GM19397 (cell line): ENCODE measurements around the gene PPIL1.
A peak's percentile ranks its signal among the peaks of the same experiment; 100 is the strongest.
"Not testable (repeated sequence)": the region's sequence is repeated elsewhere in the genome, so short reads cannot be mapped to it uniquely, and the experiment has no call there.

ENCODE experiments used
- ATAC-seq: cut with Tn5 transposase; IDR thresholded peaks from one replicate; pipeline ENCODE4 v1.9.1; 2021; ENCODE audit warnings: mild to moderate bottlenecking, moderate library complexity; ENCODE audit not compliant: unreplicated experiment

PPIL1 gene

GRCh38 chr6:36874443-36875249, at the start of gene PPIL1:
Gene PPIL1 (minus strand): TSS chr6:36874803. CDS start chr6:36874772, 31 bp downstream.
- ATAC-seq: peak; percentile 70

DNA sequence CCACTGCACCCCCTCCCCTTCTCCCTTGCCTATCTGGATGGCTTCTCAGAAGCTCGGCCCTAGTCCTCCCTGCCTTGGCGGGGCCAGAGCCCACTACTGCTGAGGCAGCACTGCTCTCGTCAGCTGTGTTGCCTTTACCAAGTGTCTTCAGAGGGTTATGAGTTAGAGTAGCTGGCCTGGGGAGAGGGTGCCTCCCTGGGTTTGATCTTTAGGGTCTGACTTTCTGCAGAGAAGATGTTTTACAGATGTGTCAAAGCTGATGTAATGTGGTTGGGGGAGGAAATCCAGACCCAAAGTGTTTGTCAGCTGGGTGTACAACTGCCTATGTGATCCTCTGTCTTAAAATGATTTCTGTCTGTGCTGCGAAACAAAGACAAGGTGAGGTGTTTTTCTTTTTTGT, 49.5 kb upstream of the PPIL1 start:
- ATAC-seq: no peak

- ATAC-seq: no peak
Observed at GRCh38 chr6:36920546-36920945, 45.9 kb upstream of the PPIL1 start.

- no peak for ATAC-seq
Observed at GRCh38 chr6:36920049-36920448, 45.4 kb upstream of the PPIL1 start.

DNA sequence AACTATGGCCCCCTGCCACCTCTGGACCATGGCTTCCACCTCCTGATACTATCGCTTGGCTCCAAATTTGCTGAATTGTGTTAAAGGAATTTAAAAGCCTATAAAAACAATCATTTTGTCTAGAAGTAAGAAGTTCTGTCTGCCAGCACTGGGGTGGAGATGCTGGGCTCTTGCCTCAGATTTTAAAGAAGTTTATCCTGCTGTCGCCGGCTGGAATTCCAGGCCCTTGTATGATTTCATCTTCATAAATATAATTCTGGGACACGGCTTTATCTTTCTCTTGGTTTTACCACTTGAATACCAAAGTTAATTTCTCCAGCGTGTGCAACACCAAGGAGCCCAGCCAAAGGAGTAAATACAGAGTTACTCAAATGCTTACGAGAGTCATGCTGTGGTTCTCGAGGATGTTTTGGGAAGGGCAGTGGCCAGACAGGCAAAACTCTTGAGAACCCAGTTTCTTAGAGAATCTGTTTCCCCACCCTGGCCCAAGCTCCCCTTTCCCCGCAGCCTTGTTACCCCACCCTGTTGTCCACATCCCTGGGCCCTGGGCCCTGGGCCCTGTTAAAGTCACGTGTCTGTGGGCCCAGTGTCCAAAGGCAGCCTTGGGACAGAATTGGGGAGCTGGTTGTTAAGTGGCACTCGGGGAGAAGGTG, 43.1 kb upstream of the PPIL1 start:
- ATAC-seq: no peak

DNA sequence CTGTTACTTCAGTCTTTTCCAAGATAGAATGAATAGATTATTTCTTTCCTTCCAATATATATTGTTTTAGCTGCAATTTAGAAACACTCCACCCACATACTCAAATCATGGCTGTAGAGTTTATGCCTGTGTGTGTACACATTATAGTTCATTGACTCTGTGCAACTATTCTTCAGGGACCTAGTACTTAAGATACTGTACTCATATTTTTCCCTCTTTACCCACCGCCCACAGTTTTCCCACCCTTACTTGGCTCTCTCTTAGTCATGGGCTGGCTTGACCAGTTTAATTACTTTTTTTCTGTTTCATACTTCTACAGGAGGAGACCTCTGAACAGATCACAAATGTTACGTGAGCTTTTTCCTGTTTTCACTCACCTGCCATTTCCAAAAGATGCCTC, 41.5 kb upstream of the PPIL1 start:
- no peak for ATAC-seq

GRCh38 chr6:36915599-36915998, 41.0 kb upstream of the PPIL1 start:
- no peak for ATAC-seq

DNA sequence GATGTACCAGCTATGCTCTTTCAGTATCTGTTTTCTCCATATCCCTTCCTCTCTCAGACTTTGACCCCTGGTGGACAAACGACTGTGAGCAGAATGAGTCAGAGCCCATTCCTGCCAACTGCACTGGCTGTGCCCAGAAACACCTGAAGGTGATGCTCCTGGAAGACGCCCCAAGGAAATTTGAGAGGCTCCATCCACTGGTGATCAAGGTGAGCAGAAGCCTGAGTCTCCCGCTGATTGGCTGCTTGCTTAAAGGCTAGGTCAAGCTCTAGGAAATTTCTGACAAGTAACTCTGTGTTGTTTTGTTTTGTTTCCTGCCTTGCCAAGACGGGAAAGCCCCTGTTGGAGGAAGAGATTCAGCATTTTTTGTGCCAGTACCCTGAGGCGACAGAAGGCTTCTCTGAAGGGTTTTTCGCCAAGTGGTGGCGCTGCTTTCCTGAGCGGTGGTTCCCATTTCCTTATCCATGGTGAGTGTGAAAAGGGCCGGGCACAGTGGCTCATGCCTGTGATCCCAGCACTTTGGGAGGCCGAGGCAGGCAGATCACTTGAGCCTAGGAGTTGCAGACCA, 39.7 kb upstream of the PPIL1 start:
- no peak for ATAC-seq

GRCh38 chr6:36913082-36913481, 38.5 kb upstream of the PPIL1 start:
- peak; percentile 13 for ATAC-seq

- ATAC-seq: peak; percentile 84
Observed at GRCh38 chr6:36912586-36912985, 38.0 kb upstream of the PPIL1 start.

GRCh38 chr6:36912030-36912454, 37.4 kb upstream of the PPIL1 start:
- peak; percentile 21 for ATAC-seq

GRCh38 chr6:36908747-36909146, 34.1 kb upstream of the PPIL1 start:
- no peak for ATAC-seq

DNA sequence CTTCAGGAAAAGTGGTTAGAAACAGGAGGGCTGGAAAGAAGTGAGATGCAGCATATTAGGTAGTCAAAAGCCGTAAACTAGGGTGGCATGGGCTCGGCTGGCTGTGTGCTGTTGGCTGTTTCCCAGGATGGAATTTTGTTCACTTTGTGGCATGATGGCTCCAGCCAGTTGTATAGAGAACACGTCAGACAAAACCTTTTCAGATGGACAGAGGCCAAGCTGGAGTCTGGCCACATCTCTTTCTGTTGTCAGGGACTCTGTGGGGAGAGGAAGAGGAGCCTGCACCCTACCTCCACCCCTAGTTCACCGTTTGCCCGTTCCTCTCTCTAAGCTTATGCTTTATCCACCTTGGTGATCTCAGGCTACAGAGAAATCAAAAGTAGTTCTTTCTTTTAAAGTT, 33.2 kb upstream of the PPIL1 start:
- no peak for ATAC-seq

DNA sequence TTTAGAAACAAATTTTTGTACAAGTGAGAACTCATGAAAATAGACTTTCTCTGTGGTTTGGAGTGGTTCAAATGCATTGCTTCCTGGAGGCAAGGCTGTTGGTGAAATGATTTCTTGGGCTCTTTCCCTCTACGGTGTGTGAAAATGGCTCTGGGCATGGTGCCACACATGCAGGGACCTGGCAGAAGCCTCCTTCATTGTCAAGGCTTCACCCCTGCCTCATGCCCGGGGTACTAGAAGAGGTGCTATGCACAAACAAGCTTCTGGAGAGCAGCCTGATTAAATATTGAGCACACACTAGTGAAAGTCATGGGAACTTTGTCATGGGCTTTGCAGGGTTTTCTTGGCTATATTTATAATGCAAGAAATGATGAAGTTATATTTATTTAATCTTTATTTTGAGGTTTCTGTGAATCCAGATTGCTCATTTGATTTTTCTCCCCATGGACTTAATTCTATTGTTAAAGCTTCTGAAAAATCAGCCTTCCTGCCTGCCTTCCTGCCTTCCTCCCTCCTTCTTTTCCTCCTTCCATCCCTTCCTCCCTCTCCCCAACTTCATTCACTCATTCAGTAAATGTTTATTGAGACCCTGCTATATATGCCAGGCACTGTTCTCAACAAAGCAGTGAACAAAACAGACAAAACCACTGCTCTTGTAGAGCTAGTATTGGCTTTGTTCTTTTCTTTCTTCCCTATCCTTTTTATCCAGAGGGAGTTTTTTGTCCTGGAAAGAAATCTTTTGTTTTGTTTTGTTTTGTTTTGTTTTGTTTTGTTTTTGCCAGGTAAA, 32.1 kb upstream of the PPIL1 start:
- ATAC-seq: no peak

DNA sequence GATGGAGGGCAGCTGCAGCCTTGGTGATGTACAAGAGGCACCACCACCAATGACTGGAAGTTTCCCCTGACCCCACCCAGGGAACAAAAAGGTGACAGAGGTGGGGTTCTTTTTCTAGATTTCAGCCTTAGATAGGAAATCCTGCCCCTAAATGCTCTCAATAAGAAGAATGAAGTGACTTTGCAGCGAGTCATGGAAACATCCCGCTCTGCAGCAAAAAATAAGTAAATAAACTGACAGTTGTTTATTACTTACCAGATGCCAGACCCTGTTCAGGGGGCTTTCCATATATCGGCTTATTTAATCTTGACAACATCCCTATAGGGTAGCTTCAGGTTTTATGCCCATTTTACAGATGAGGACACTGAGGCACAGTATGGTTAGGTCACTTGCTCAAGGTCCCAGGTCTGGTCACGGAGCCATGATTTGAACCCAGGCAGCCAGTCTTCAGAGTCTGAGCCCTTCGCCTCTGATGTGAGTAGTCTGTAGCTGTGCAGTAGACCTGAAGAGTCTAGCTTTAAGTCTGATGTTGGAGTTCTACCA, 30.3 kb upstream of the PPIL1 start:
- ATAC-seq: no peak

DNA sequence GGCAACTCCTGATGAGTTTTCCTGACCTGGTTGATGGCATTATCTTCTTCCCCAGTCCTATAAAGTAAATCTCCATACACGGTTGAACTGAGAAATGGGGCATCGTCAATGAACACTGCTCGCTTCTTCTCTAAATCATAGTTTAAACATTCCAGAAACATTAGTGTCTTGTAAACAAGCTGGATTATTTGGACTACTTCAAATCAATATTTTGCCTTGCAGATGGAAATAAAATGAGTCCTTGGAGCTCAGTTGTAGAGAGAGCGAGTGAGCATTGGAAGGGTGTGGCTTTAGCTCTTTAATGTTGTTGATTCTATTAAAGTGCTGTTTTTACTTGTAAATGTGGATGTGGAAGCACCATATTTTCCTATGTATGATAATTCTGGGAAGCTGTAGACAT, 29.5 kb upstream of the PPIL1 start:
- no peak for ATAC-seq

DNA sequence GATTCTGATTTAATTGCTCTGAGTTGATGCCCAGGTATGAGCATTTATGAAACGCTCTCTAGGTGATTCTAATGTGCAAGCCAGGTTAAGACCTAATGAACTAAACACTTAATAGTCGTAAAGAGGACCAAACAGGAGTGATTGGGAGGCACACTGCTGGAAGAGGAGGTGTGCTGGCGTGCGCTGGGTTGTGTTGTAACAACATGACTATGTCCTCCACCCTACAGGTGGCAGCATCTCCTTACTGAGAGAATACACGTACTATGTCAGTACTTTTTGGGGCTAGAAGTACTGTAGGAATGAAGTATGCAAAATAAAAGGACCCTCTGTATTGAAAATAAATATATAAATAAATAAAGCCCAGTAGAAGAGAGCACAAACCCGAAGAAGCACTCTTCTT, 23.0 kb upstream of the PPIL1 start:
- no peak for ATAC-seq

GRCh38 chr6:36893976-36894932, 19.7 kb upstream of the PPIL1 start:
- no peak for ATAC-seq

DNA sequence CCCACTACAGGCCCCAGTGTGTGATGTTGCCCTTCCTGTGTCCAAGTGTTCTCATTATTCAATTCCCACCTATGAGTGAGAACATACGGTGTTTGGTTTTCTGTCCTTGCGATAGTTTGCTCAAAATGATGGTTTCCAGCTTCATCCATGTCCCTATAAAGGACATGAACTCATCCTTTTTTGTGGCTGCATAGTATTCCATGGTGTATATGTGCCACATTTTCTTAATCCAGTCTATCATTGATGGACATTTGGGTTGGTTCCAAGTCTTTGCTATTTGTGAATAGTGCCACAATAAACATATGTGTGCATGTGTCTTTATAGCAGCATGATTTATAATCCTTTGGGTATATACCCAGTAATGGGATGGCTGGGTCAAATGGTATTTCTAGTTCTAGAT, 16.6 kb upstream of the PPIL1 start:
- ATAC-seq: not testable (repeated sequence)

DNA sequence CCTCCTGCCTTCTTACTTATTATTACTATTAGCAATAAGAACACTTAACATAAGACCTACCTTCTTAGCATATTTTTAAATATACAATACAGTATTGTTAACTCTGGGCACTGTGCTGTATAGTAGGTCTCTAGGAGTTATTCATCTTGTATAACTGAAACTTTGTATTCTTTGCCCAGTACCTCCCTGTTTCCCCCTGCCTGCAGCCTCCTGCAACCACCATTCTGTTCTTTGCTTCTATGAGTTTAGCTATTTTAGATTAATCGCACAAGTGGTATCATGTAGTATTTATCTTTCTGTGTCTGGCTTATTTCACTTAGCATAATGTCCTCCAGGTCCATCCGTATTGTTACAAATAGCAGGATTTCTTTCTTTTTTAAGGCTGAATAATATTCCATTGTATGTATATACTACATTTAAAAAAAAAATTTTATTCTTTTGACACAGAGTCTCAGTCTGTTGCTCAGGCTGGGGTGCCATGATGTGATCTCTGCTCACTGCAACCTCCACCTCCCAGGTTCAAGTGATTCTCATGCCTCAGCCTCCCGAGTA, 15.6 kb upstream of the PPIL1 start:
- ATAC-seq: no peak
